GM21423 (cell line): ENCODE data around the gene NT5C2.
A peak's percentile ranks its signal among the peaks of the same experiment; 100 is the strongest.

Experiments
- ATAC-seq: cut with Tn5 transposase; IDR thresholded peaks from one replicate; pipeline ENCODE4 v1.9.1; 2021; ENCODE audit warnings: mild to moderate bottlenecking, moderate library complexity; ENCODE audit not compliant: unreplicated experiment

The NT5C2 gene

GRCh38 chr10:103096130-103096529 lies 96.9 kb downstream of the NT5C2 start:
- ATAC-seq, result no peak

GRCh38 chr10:103095005-103095404 lies 98.1 kb downstream of the NT5C2 start:
- no peak for ATAC-seq

- ATAC-seq, result no peak
These were observed 102.2 kb downstream of the NT5C2 start for GRCh38 chr10:103090911-103091310.

- no peak for ATAC-seq
These were observed 103.6 kb downstream of the NT5C2 start for GRCh38 chr10:103089493-103089892.

GRCh38 chr10:103086799-103087198 lies 106.3 kb downstream of the NT5C2 start:
- ATAC-seq, result no peak

GRCh38 chr10:103086261-103086660 lies 106.8 kb downstream of the NT5C2 start:
- no peak for ATAC-seq

- ATAC-seq, result no peak
These were observed 109.1 kb downstream of the NT5C2 start for GRCh38 chr10:103083977-103084320.

GRCh38 chr10:103083266-103083976 lies 109.7 kb downstream of the NT5C2 start:
- ATAC-seq, result no peak

GRCh38 chr10:103082683-103083082 lies 110.4 kb downstream of the NT5C2 start:
- ATAC-seq, result no peak

- no peak for ATAC-seq
These were observed 112.0 kb downstream of the NT5C2 start for GRCh38 chr10:103080891-103081581.

- ATAC-seq, result no peak
These were observed 113.1 kb downstream of the NT5C2 start for GRCh38 chr10:103079946-103080345.

GRCh38 chr10:103079100-103079499 lies 114.0 kb downstream of the NT5C2 start:
- no peak for ATAC-seq

- ATAC-seq, result no peak
These were observed 114.4 kb downstream of the NT5C2 start for GRCh38 chr10:103078676-103079075.

- no peak for ATAC-seq
These were observed 114.8 kb downstream of the NT5C2 start for GRCh38 chr10:103078309-103078615.

GRCh38 chr10:103077491-103078308 lies 115.4 kb downstream of the NT5C2 start:
- ATAC-seq, result no peak

- no peak for ATAC-seq
These were observed 116.1 kb downstream of the NT5C2 start for GRCh38 chr10:103077020-103077419.

GRCh38 chr10:103072891-103073290 lies 120.2 kb downstream of the NT5C2 start:
- no peak for ATAC-seq

GRCh38 chr10:103072276-103072675 lies 120.8 kb downstream of the NT5C2 start:
- no peak for ATAC-seq

GRCh38 chr10:103069453-103070331 lies 123.4 kb downstream of the NT5C2 start:
- ATAC-seq, result peak; percentile 62

- no peak for ATAC-seq
These were observed 125.1 kb downstream of the NT5C2 start for GRCh38 chr10:103067956-103068355.

GRCh38 chr10:103067484-103067883 lies 125.6 kb downstream of the NT5C2 start:
- ATAC-seq, result no peak
